ENCODE measurements around the gene FEZ2. TPM values are rescaled to one million over a fixed set of nuclear protein-coding genes. Genes with fewer than 3 reads are reported as not detected.
A peak's percentile ranks its signal among the peaks of the same experiment; 100 is the strongest.

Gene FEZ2
- total RNA-seq, 1 experiment from 2014 or later, result 52.6 TPM

GRCh38 chr2:36578343-36579296, 19.3 kb downstream of the FEZ2 start:
- Histone ChIP-seq H2AFZ (ENCODE audit: low read length) (no peak overlapping the region), H3K27ac (ENCODE audit: low read length) (peak overlapping the region; percentile 76), H3K36me3 (ENCODE audit: low read depth, low read length) (peaks cover 72% of the 10 kb centered on the region), H3F3A (ENCODE audit: low read length, unreplicated experiment) (peaks cover 5% of the 10 kb centered on the region), H3K79me2 (ENCODE audit: low read length) (peaks cover 50% of the 10 kb centered on the region), H3K27me3 (ENCODE audit: low read length) (no peaks in the 10 kb centered on the region), H3K9ac (ENCODE audit: low read length) (peak overlapping the region; percentile 54), H3K4me3 (ENCODE audit: low read length) (peak overlapping the region; percentile 60), H3K9me3 (ENCODE audit: low read length) (no peaks in the 10 kb centered on the region), H3K4me1 (ENCODE audit: insufficient read depth, low read length) (peaks cover 30% of the 10 kb centered on the region), H4K20me1 (ENCODE audit: low read length) (no peaks in the 10 kb centered on the region), H3K9me2 (replicated peaks; ENCODE audit: low read length) (no peaks in the 10 kb centered on the region), H3K4me2 (ENCODE audit: low read length) (peak overlapping the region; percentile 75)
- ChIA-PET CTCF (interaction anchor here (1.0 kb wide), 1 partner anchor 10 kb away, joined by 4 read pairs; no protein-coding TSS in a partner anchor), POLR2A (ENCODE audit: unreplicated experiment) (interaction anchor here (0.6 to 0.9 kb wide), 4 partner anchors 10 to 54 kb away, joined by 4 to 5 read pairs (median 5); no protein-coding TSS in a partner anchor)
- intact Hi-C loops (cut with micrococcal nuclease), result loop anchor here (1.0 to 10.0 kb wide), 4 partner anchors 10 to 206 kb away; no protein-coding TSS in a partner anchor
- ATAC-seq, result peak; percentile 82
- peak; percentile 94 for DNase-seq
- TSS peak; percentile 76 for BruUV-seq (replicated peaks)
- TF ChIP-seq EZH2 (IDR thresholded peaks at IDR 0.05; ENCODE audit: low read length, unreplicated experiment) (no peak), EZH2phosphoT487 (IDR thresholded peaks at IDR 0.05; ENCODE audit: borderline replicate concordance, low read length) (no peak), CTCF (conservative IDR thresholded peaks at IDR 0.05; ENCODE audit: low read depth, low read length) (peak; percentile 23; the same call in 1 of the 2 replicates)

- no peak for TF ChIP-seq CTCF (conservative IDR thresholded peaks at IDR 0.05; ENCODE audit: low read depth, low read length)
- TF ChIP-seq EZH2phosphoT487 (IDR thresholded peaks at IDR 0.05; ENCODE audit: borderline replicate concordance, low read length), result no peak
- TF ChIP-seq EZH2 (IDR thresholded peaks at IDR 0.05; ENCODE audit: low read length, unreplicated experiment), result no peak
- Histone ChIP-seq H3K9me2 (replicated peaks; ENCODE audit: low read length) (no peaks in the 10 kb centered on the region), H3K79me2 (ENCODE audit: low read length) (peaks cover 58% of the 10 kb centered on the region), H3K27ac (ENCODE audit: low read length) (peak overlapping the region; percentile 76), H3K4me2 (ENCODE audit: low read length) (peak overlapping the region; percentile 75), H3K4me3 (ENCODE audit: low read length) (peak overlapping the region; percentile 60), H3K9me3 (ENCODE audit: low read length) (no peaks in the 10 kb centered on the region), H4K20me1 (ENCODE audit: low read length) (no peaks in the 10 kb centered on the region), H3K9ac (ENCODE audit: low read length) (peak overlapping the region; percentile 54), H3K4me1 (ENCODE audit: insufficient read depth, low read length) (peaks cover 37% of the 10 kb centered on the region), H2AFZ (ENCODE audit: low read length) (no peak overlapping the region), H3F3A (ENCODE audit: low read length, unreplicated experiment) (peaks cover 5% of the 10 kb centered on the region), H3K27me3 (ENCODE audit: low read length) (no peaks in the 10 kb centered on the region), H3K36me3 (ENCODE audit: low read depth, low read length) (peaks cover 65% of the 10 kb centered on the region)
- ChIA-PET POLR2A (ENCODE audit: unreplicated experiment) (interaction anchor here (0.6 to 0.8 kb wide), 2 partner anchors 9 to 16 kb away, joined by 4 to 5 read pairs; no protein-coding TSS in a partner anchor), CTCF (no interaction called here)
- BruUV-seq (replicated peaks), result no TSS peak
- intact Hi-C loops (cut with micrococcal nuclease), result loop anchor here (1.0 to 10.0 kb wide), 2 partner anchors 10 to 207 kb away; no protein-coding TSS in a partner anchor
- no peak for ATAC-seq
- no peak for DNase-seq
Observed at GRCh38 chr2:36577884-36578283, 20.1 kb downstream of the FEZ2 start.
